Activated CD8-positive, alpha-beta memory T cell treated with anti-CD3 and anti-CD28 coated beads for 48 hours (primary cell): ENCODE measurements around the gene PPFIBP2.
"Not testable (repeated sequence)": the region's sequence is repeated elsewhere in the genome, so short reads cannot be mapped to it uniquely, and the experiment has no call there.

Source experiments
- DNase-seq, 3 experiments: peaks; one replicate each; pipeline ENCODE4 v3.0.0-alpha.2; 2020; ENCODE audit warnings: low read depth in 2 of 3, low spot score in 2 of 3

PPFIBP2 gene

DNA sequence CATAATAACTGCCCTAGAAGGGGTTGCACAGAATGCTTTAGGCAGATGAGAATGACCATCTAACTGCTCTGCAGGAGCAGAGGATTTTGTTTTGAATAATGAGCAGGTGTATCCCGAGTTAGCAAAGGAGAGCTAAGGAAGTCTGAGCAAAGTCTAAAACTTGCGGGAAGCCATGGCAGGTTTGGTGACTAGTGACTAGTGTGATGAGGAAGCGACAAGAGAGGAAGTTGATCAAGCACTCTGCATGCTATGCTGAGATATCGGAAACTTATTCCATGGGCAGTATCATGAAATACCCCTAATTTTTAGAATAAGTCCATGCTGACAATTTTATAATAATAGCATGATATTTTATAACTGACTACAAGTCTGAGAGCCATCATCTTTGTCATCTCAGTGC lies 15.6 kb upstream of the PPFIBP2 start:
- DNase-seq: no peak

DNA sequence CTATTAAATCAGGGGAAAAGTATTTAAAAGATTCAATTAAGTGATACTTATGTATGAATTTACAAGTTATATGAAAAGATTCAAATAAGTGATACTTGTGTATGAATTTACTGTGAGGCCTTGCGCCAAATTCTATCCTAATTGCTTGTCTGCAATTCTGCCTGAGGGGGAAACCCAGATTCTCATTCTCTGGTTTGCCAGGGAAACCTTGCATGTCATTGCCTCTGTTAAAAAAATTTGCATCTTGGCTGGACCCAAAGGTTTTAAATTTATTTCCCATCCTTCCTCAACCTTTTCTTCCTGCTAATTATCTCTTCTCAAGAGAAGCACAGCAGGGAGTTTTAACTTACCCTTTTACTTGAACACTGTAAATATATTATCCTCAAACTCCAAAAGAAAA lies 14.7 kb upstream of the PPFIBP2 start:
- no peak for DNase-seq

DNA sequence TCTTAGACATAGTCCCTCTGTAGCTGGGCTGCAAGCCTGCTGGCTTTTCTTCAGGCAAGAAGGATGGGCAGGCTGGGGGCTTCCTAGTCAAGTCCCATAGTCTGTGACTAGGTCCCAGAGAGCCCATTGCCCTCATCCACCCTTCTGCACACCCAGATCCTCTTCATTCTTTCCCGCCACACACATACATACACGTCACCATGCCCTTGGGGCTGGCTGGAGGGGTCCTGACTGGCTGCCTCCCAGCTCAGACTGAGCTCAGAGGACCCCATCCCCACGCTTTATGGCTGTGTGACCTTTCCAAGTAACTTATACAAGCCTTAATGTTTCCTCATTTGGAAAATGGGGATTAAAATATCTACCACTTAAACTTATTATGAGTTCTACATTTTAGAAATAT lies 13.5 kb upstream of the PPFIBP2 start:
- DNase-seq: no peak

DNA sequence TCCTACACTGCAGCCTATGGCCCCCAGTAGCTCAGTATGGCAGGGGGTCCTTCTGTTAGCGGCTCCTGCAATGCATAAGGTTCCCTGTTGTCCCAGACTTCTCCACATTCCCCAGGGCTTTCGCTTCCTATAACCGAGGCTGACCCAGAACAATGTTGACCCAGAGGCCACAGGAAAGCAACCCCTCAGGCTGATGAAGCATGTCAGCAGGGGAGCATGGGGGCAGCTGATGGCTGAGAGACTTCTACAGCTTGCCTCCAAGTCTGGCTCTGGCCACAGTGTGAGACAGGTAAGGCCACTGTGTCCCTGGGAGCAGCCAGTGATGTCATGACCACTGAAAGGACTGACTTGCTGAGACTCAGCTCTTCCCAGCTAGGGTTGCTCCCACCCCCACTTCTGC lies 12.5 kb upstream of the PPFIBP2 start:
- DNase-seq: no peak

DNA sequence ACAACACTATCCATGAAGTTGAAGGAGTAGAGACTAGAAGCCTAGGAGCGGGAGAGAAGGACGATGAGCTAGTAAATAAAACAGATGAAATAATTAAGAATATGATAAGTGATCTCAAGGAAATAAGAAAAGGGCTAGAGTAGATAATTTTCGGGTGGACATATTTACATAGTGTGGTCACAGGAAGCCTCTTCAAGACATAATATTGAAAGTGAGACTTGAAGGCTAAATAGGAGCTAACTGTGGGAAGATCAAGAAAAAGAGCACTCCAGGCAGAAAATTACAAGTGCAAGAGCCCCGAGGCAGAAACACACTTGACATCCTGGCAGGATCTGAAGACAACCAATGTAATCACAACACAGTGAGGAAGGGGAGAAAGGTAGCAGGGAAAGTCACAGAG lies 11.9 kb upstream of the PPFIBP2 start:
- DNase-seq: no peak

DNA sequence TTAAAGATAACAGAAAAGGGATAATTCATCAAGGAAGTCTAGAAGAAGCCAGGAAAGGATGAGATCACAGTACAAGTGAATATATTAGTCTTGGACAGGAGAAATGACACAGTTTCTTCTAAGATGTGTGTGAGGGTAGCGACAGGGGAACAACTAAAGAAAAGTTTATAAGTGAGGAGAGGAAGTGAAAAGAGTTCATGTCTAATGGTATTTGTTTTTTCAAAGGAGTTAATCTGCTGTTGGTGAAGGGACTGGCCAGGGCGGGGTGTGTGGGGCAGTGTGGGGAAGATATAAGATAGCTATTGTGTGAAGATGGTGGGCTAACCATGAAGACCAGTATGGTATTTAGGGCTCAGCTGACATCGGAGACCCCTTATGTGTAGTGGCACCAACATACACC lies 7.6 kb upstream of the PPFIBP2 start:
- DNase-seq: no peak

DNA sequence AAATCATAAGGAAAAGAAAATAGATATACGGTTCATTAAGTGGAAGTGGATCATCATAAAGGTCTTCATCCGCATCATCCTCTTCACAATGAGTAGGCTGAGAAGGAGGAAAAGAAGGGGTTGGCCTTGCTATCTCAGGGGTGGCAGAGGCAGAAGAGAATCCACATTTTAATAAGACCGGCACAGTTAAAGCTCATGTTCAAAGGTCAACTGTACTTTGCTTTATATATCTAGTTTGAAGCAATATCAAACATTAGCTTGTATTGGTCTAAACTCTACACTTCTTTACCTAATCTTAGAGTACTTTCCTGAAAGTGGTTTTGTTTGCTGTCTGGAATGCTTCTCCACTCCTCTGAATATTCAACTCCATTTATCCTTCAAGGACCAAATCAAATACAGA lies 5.7 kb upstream of the PPFIBP2 start:
- no peak for DNase-seq

DNA sequence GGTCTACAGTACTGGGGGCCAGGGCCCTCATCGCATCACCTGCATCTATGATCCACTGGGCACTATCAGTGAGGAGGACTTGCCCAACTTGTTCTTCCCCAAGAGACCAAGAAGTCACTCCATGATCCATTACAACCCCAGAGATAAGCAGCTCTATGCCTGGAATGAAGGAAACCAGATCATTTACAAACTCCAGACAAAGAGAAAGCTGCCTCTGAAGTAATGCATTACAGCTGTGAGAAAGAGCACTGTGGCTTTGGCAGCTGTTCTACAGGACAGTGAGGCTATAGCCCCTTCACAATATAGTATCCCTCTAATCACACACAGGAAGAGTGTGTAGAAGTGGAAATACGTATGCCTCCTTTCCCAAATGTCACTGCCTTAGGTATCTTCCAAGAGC lies 3.8 kb upstream of the PPFIBP2 start:
- no peak for DNase-seq

DNA sequence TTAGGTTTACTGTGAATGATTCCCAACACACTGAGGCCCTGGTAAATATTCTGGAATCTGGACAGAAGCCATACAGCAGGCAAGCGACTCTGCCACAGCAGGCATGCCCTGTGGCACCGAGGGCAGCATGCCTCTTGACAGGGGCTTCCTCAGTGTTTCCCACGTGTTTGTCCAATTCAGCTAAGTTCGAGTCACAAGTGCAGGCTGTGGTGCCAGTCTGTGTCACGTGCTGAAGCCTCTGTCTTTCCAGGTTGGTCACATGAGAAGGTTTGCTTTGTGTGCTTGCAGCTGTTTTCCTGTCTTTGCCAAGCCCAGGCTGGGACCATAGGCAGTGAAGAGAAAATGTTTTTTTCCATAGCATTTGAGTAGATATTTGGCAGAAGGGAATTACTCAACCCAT lies 2.4 kb upstream of the PPFIBP2 start:
- no peak for DNase-seq

DNA sequence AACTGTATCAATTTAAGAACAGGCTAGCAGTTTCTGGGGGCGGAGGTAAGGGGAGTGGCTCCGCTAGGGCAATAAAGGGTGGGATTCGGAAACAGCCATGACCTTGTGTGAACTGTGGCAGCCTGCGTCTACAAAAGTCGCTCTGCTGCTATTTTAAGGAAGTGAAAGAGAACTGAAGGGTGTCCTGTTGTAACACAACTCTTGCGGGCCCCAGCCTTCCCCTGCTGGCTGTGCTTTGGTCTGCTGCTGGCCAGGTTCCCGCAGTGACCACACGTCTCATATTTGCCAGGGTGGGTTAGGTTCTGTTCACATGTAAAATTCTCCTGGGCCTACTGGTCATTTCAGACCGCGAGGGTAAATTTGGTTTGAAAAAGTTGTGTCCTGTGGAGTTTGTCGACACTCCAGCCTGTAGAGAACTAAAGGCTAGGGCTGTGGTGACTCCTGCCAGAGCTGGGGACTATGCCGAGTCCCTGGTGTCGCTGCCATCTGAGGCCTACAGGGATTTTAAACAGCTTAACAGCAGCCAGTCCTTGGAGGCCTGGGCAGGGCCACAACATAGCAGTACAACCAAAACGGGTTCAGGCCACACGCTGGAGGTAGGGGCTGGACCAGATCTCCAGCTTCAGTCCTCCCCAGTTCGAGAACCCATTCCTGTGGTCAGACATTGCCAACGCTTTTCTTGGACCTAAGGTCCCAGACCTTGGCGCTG lies 1.1 kb upstream of the PPFIBP2 start:
- DNase-seq: peak in 2 of 3 experiments; percentile 3 to 24

DNA sequence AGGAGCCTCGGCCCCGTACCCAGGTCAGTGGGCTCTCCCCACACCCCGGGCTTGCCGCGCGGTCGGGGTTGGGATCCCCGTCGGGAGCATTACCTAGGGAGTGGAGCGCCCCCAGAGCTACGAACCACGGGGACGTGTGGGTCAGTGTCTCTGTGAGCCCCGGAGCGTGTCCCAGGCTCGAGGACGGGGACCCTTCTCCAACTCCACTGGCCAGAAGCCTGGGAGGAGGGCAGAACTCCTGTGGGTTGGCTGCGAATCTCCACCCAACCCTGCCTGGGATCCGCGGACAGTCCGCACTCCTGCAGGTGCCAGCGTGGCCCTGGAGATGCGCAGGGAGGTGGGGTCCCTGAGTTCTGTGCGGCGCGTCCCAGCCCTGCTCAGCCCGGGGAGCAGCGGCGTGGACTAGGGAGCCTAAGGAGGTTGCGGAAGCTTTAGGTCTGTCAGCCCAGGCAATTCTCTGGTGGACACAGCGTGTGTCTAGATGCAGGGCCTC lies 346 bp downstream of the PPFIBP2 start:
- DNase-seq: no peak

DNA sequence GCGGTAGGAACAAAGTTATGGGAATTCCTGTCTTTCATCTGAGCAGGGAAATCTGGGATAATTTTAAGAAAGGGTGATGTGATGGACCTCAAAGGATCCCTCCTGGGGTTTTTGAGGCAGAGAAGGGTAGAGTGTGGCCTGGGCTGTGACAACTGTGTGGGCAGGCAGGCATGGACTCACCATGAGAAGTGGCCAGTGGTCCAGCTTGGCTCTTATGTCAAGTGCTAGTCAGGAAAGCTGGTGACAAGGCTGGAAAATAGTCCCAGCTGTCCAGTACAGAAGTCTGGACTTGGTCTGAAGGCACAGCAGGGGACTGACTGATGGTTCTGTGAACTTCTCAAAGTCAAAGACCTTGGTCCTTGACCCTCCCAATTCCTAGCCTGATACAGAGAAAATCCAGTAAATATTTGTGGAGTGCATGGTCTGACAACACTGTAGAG lies 1.7 kb downstream of the PPFIBP2 start:
- no peak for DNase-seq

DNA sequence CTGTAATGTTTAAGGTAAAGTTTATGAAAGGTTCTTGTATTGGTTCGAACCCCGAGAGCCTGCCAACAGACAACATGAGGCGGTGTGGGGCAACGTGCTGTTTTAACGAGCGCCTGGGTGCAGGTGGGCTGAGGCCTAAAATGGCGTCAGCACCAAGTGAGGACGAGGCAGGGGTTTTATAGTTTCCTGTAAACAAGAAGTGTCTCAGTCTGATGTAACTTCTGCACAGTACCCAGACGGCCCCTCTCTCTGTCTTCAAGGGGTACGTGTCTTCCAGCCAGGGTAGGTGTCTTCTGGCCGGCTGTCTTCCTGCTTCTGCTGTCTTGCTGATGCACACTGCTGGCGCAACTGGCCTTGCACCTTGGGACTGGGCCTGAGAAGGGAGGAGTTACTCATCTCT lies 2.7 kb downstream of the PPFIBP2 start:
- DNase-seq: no peak

DNA sequence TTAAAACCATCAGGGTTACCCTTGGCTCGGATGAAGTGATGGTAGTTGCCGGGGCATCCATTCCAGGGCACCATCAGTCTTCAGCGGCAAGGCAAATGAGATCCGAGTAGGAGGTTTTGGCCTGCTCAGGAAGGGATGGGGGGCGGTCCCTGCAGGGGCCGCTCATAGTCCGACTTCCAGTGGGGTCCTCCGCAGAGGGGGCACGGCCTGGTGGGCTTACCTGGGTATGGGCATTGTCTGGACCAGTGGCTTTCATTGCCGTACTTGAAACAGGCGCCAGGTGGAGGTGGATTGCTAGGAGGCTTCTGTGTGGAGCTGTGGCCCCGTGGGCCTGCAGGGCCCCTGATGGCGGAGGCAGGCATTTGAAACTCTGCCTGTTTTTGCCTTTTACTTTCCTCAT lies 3.9 kb downstream of the PPFIBP2 start:
- DNase-seq: not testable (repeated sequence)

DNA sequence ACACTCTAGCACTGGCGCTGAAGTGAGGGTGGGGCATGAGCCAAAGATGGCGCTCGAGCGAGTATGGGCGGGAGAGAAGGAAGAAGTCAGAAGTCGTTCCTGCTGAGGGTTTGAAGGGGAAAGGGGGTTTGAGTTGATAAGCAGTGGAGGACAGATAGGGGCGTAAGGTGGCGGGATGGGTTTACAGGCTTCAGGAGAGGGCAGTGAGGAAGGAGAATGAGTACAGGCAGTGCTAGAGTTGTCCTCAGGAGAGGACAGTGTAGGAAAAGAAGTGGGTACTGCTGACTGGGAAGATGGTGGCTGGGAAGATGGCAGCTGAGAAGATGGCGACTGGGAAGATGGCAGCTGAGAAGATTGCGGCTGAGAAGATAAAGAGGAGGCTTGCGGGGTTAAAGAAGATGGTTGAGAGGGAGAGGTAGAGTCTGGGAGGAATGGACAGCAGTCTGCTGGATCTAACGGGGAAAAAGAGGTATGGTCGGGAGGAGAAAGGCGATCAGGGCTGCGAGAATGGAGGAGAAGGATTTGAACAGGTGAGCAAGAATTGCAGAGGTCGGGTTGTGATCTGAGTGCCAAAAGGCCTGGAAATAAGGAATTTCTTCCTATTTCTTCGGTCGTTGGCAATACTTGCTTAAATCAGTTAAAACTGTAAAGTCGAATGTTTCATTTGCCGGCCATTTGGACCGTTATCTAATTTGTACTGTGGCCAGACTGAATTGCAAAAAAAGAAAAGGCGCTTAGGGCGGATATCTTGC lies 5.2 kb downstream of the PPFIBP2 start:
- DNase-seq: no peak

DNA sequence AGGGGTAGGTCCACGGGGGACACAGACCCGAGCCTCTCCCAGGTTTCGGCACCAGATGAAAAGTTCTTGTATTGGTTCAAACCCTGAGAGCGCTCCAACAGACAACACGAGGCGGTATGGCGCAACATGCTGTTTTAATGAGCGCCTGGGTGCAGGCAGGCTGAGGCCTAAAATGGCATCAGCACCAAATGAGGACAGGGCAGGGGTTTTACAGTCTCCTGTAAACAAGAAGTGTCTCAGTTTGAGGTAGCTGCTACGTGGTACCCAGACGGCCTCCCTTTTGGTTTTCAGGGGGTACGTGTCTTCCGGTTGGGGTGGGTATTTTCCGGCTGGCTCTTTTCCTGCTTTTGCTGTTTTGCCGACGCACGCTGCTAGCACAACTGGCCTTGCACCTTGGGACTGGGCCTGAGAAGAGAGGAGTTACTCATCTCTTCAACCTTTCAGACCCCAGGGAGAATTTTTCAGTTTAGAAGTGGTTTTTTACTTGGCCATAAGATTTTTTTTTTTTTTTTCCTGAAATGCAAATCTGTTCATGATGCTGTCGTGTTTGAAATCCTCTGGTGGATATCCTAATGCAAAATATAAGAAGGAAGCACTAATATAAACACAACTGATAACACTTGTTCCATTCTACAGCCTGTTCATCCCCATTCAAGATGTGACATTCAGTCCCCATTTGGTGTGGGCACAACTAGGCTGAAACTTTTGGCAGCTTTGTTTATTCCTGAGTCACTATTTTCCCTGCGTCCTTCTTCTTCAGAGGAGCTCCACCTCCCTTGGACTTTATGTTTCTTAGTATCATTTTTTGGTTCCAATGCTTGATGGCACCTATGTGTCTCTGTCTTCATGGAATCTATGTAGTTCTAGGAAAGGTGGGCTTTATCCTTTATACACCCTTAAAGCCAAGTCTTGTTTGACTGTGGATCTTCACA lies 6.5 kb downstream of the PPFIBP2 start:
- no peak for DNase-seq

DNA sequence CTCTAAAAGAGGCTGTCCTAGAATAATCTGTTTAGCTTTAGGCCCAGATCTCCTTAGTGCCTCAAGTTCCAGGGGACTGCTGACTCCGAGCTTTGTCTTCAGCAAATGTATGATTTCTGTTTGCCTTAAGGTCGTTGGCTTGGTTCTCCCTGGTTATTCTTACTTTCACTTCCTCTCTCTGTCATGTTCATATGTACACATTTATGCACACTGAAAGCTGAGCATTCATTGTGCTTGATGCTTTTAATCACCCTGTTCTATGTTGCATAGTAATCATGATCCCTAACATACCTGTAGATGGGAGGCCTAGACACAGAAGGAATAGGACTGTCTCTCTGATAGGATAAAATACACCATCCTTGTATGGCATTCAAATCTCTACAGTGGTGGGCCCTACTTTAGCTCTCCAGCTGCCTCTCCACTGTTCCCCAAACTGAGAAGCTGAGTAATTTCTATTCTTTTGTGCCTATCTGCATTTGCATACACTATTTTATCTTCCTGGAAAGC lies 7.2 kb downstream of the PPFIBP2 start:
- no peak for DNase-seq

DNA sequence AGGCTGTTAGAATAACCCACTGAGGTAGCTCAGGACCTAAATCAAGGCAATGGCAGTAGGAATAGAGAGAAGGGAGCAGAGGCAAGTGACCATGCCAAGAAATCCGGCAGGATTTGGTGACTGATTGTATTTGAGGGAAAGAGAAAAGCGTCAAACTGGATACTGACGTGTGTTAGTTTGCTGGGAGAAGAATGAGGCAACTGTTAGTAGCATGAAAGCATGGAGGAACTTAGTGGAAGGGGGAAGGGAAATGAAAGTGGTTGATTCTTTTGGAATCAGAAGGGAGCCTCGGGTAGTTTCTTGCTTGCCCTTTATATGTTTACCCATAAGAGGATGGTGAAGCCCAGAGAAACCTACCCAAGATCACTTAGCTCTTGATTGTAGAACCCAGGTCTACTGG lies 8.3 kb downstream of the PPFIBP2 start:
- DNase-seq: no peak

DNA sequence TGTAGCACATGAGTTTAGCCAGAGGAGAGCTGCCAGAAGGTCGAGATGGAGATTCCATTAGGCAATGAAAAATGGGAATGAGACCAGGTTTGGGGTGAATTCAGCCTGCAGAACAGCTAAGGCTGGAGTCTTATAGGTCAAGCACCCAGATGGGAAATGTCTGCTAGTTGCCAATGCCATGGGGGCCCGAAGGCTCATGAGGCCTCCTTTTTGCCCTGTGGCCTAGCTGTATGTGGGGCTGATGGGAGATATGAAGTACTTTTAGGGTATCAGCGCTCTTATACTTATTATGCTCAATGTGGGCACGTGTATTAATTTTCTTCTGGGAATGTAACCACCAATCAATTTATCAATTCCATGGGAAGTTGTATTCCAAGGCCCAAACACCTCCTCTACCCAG lies 8.7 kb downstream of the PPFIBP2 start:
- no peak for DNase-seq

DNA sequence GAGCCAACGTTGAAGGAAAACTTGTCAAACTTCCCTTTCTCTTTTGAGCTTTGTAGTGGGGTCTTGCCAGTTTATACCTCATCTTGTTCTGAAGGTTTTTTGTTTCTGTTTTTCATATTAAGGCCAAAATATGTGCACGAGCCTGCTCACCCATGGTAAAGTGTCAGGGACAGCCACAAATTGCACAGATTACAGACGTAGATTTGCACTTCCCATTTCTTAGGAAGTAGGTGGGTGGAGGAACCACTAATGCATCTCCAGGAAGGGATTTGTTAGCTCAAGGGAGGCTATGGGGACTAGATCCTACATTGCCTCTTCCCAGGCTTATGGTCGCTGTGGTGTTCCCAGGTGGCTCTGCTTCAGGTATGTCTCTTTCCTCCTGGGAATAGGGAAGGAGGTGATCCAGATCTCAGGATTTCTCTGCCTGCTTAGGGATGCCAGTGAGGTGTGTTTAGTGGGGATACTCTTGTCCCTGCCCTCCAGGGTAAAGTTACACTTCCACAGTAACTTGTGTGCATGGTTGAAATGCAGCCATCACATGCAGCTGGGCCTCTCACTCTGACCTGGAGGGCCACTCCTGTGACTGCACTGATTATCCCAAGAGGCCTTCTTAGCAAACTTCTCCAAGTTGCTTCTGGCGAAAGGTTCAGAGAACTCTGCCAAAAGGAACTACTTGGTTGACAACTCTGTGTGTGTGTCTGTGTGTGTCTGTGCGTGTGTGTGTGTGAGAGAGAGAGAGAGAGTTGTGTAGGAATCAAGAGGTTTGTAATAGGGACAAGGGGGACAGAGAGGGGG lies 9.8 kb downstream of the PPFIBP2 start:
- DNase-seq: no peak
